ENCODE results near the gene TUB.

Gene TUB

GRCh38 chr11:8071616-8072581 lies 9.1 kb upstream of the TUB start:
- no peaks in the 10 kb centered on the region for H3K27me3 ChIP-seq (replicated peaks; ENCODE audit: insufficient read depth, low read length)
- H3K27ac ChIP-seq (ENCODE audit: low read length), result no peak overlapping the region
- H3K36me3 ChIP-seq (replicated peaks; ENCODE audit: insufficient read depth, low read length), result no peaks in the 10 kb centered on the region
- TF ChIP-seq EZH2 (optimal IDR thresholded peaks at IDR 0.05; ENCODE audit: low read depth, low read length) (no peak), CTCF (IDR thresholded peaks at IDR 0.05; ENCODE audit: low read length) (no peak), EZH2phosphoT487 (IDR thresholded peaks at IDR 0.05; ENCODE audit: low read length) (no peak)
- H3K4me1 ChIP-seq (ENCODE audit: low read length), result no peaks in the 10 kb centered on the region
- H3K4me2 ChIP-seq (ENCODE audit: low read depth, low read length), result no peak overlapping the region
- no peaks in the 10 kb centered on the region for H3K79me2 ChIP-seq (ENCODE audit: low read length)
- H3K9me2 ChIP-seq (replicated peaks; ENCODE audit: insufficient read depth, low read length), result no peaks in the 10 kb centered on the region
- no peaks in the 10 kb centered on the region for H3K9me3 ChIP-seq (replicated peaks; ENCODE audit: insufficient read depth, low read length)
- no peaks in the 10 kb centered on the region for H3F3A ChIP-seq (ENCODE audit: insufficient read depth, low read length)
- H2AFZ ChIP-seq (ENCODE audit: low read length), result no peak overlapping the region
- H3K9ac ChIP-seq (ENCODE audit: low read length), result no peak overlapping the region
- no peaks in the 10 kb centered on the region for H4K20me1 ChIP-seq (ENCODE audit: insufficient read depth, low read length)
- no peak for DNase-seq
- H3K4me3 ChIP-seq (ENCODE audit: low read length), result no peak overlapping the region

- Histone ChIP-seq H3K4me2 (ENCODE audit: low read depth, low read length) (no peak overlapping the region), H3K9ac (ENCODE audit: low read length) (no peak overlapping the region), H3K27ac (ENCODE audit: low read length) (no peak overlapping the region), H3K9me3 (replicated peaks; ENCODE audit: insufficient read depth, low read length) (no peaks in the 10 kb centered on the region), H2AFZ (ENCODE audit: low read length) (no peak overlapping the region), H3K36me3 (replicated peaks; ENCODE audit: insufficient read depth, low read length) (no peaks in the 10 kb centered on the region), H3K4me1 (ENCODE audit: low read length) (no peaks in the 10 kb centered on the region), H4K20me1 (ENCODE audit: insufficient read depth, low read length) (no peaks in the 10 kb centered on the region), H3K27me3 (replicated peaks; ENCODE audit: insufficient read depth, low read length) (no peaks in the 10 kb centered on the region), H3K79me2 (ENCODE audit: low read length) (no peaks in the 10 kb centered on the region), H3F3A (ENCODE audit: insufficient read depth, low read length) (no peaks in the 10 kb centered on the region), H3K9me2 (replicated peaks; ENCODE audit: insufficient read depth, low read length) (no peaks in the 10 kb centered on the region), H3K4me3 (ENCODE audit: low read length) (no peak overlapping the region)
- DNase-seq, result no peak
- TF ChIP-seq CTCF (IDR thresholded peaks at IDR 0.05; ENCODE audit: low read length) (no peak), EZH2phosphoT487 (IDR thresholded peaks at IDR 0.05; ENCODE audit: low read length) (no peak), EZH2 (optimal IDR thresholded peaks at IDR 0.05; ENCODE audit: low read depth, low read length) (no peak)
These were observed 5.8 kb upstream of the TUB start for GRCh38 chr11:8075119-8075726.

- no peak overlapping the region for H2AFZ ChIP-seq (ENCODE audit: low read length)
- no peaks in the 10 kb centered on the region for H3K36me3 ChIP-seq (replicated peaks; ENCODE audit: insufficient read depth, low read length)
These were observed 1.8 kb upstream of the TUB start for GRCh38 chr11:8079111-8079675.

More at GRCh38 chr11:8079111-8079675, 1.8 kb upstream of the TUB start:
- Histone ChIP-seq H3K27ac (ENCODE audit: low read length) (no peak overlapping the region), H3K9me3 (replicated peaks; ENCODE audit: insufficient read depth, low read length) (no peaks in the 10 kb centered on the region), H3K4me1 (ENCODE audit: low read length) (no peaks in the 10 kb centered on the region), H3K27me3 (replicated peaks; ENCODE audit: insufficient read depth, low read length) (no peaks in the 10 kb centered on the region), H3K4me3 (ENCODE audit: low read length) (no peak overlapping the region), H3F3A (ENCODE audit: insufficient read depth, low read length) (no peaks in the 10 kb centered on the region), H4K20me1 (ENCODE audit: insufficient read depth, low read length) (no peaks in the 10 kb centered on the region), H3K9me2 (replicated peaks; ENCODE audit: insufficient read depth, low read length) (no peaks in the 10 kb centered on the region), H3K79me2 (ENCODE audit: low read length) (no peaks in the 10 kb centered on the region), H3K9ac (ENCODE audit: low read length) (no peak overlapping the region), H3K4me2 (ENCODE audit: low read depth, low read length) (no peak overlapping the region)
- no peak for DNase-seq
- TF ChIP-seq EZH2 (optimal IDR thresholded peaks at IDR 0.05; ENCODE audit: low read depth, low read length), result no peak
- TF ChIP-seq EZH2phosphoT487 (IDR thresholded peaks at IDR 0.05; ENCODE audit: low read length), result no peak
- TF ChIP-seq CTCF (IDR thresholded peaks at IDR 0.05; ENCODE audit: low read length), result no peak

Measured in MM.1S (cell line).